IPS DF 6.9 (cell line): ENCODE data around the gene CYP3A4.
"Not testable (repeated sequence)": the region's sequence is repeated elsewhere in the genome, so short reads cannot be mapped to it uniquely, and the experiment has no call there.

Experiments used
- DNase-seq: peaks from one replicate; pipeline ENCODE4 v3.0.0-alpha.2; 2013; ENCODE audit warnings: low read depth, low spot score
- H3K27ac ChIP-seq: one replicate; pipeline ENCODE4 v1.5.1; 2013; ENCODE audit warnings: low read length, control low read depth
- H3K27me3 ChIP-seq: 2 replicates; pipeline ENCODE4 v1.6.1; 2013; ENCODE audit warnings: mild to moderate bottlenecking, low read length; ENCODE audit not compliant: control insufficient read depth, insufficient read depth
- H3K36me3 ChIP-seq: 2 replicates; pipeline ENCODE4 v1.6.1; 2013; ENCODE audit warnings: low read length; ENCODE audit not compliant: control insufficient read depth, insufficient read depth
- H3K4me1 ChIP-seq: 2 replicates; pipeline ENCODE4 v1.6.1; 2013; ENCODE audit warnings: low read length; ENCODE audit not compliant: control insufficient read depth, insufficient read depth
- H3K4me3 ChIP-seq: 2 replicates; pipeline ENCODE4 v1.5.1; 2013; ENCODE audit warnings: mild to moderate bottlenecking, low read length
- H3K9me3 ChIP-seq: 2 replicates; pipeline ENCODE4 v1.6.1; 2013; ENCODE audit warnings: low read length, inconsistent platforms; ENCODE audit not compliant: control insufficient read depth, insufficient read depth
- WGBS: extraction: QIAGEN DNeasy Blood & Tissue Kit; methylation state at CpG from one replicate; pipeline ENCODE4 v1.1.7; 2013; ENCODE audit warnings: mixed read lengths, missing lambda C conversion rate; ENCODE audit not compliant: insufficient read length, insufficient coverage; 5-methylcytosine and 5-hydroxymethylcytosine counted together

Gene CYP3A4

GRCh38 chr7:99723201-99723600 is 60.8 kb downstream of the CYP3A4 start:
- DNase-seq, H3K27me3 ChIP-seq, H3K36me3 ChIP-seq, H3K27ac ChIP-seq, H3K9me3 ChIP-seq, H3K4me3 ChIP-seq, H3K4me1 ChIP-seq: not testable (repeated sequence)
- WGBS = no CpG with 5 or more reads among the region's 6 CpGs

- WGBS = no CpG with 5 or more reads among the region's 5 CpGs
- no peaks in the 10 kb centered on the region for H3K36me3 ChIP-seq
- H3K4me1 ChIP-seq = no peaks in the 10 kb centered on the region; the same call in 1 of the 2 replicates
- no peaks in the 10 kb centered on the region for H3K9me3 ChIP-seq
- no peak overlapping the region for H3K27ac ChIP-seq
- DNase-seq = no peak
- no peak overlapping the region for H3K4me3 ChIP-seq
- H3K27me3 ChIP-seq = no peaks in the 10 kb centered on the region
Observed at GRCh38 chr7:99720800-99721595, 63.0 kb downstream of the CYP3A4 start.

GRCh38 chr7:99719996-99720769 is 63.8 kb downstream of the CYP3A4 start:
- no peaks in the 10 kb centered on the region for H3K36me3 ChIP-seq
- H3K27ac ChIP-seq = no peak overlapping the region
- no peak overlapping the region for H3K4me3 ChIP-seq
- H3K4me1 ChIP-seq = no peaks in the 10 kb centered on the region; the same call in 1 of the 2 replicates
- DNase-seq = no peak
- H3K9me3 ChIP-seq = no peaks in the 10 kb centered on the region
- WGBS = no CpG with 5 or more reads among the region's 4 CpGs
- H3K27me3 ChIP-seq = no peaks in the 10 kb centered on the region

GRCh38 chr7:99713995-99714570 is 69.9 kb downstream of the CYP3A4 start:
- Histone ChIP-seq H3K27ac (no peak overlapping the region), H3K27me3 (no peaks in the 10 kb centered on the region), H3K36me3 (no peaks in the 10 kb centered on the region), H3K4me3 (no peak overlapping the region), H3K9me3 (no peaks in the 10 kb centered on the region), H3K4me1 (no peaks in the 10 kb centered on the region)
- WGBS = 100% methylated on average over 1 of the region's 3 CpGs
- no peak for DNase-seq

- no peaks in the 10 kb centered on the region for H3K4me1 ChIP-seq
- no CpG with 5 or more reads among the region's 2 CpGs for WGBS
Observed at GRCh38 chr7:99709838-99710578, 74.0 kb downstream of the CYP3A4 start.

GRCh38 chr7:99709260-99709659 is 74.7 kb downstream of the CYP3A4 start:
- no peak for DNase-seq
- Histone ChIP-seq H3K27me3 (no peaks in the 10 kb centered on the region), H3K4me3 (no peak overlapping the region), H3K36me3 (no peaks in the 10 kb centered on the region), H3K4me1 (no peaks in the 10 kb centered on the region), H3K27ac (no peak overlapping the region), H3K9me3 (peaks cover 2% of the 10 kb centered on the region; the same call in 1 of the 2 replicates)
- no CpG with 5 or more reads among the region's 2 CpGs for WGBS

More at GRCh38 chr7:99709838-99710578, 74.0 kb downstream of the CYP3A4 start:
- H3K36me3 ChIP-seq = no peaks in the 10 kb centered on the region
- no peak for DNase-seq
- peaks cover 2% of the 10 kb centered on the region; the same call in 1 of the 2 replicates for H3K9me3 ChIP-seq
- no peaks in the 10 kb centered on the region for H3K27me3 ChIP-seq
- no peak overlapping the region for H3K4me3 ChIP-seq
- no peak overlapping the region for H3K27ac ChIP-seq

- peaks cover 2% of the 10 kb centered on the region; the same call in 1 of the 2 replicates for H3K9me3 ChIP-seq
- no CpG with 5 or more reads among the region's 1 CpG for WGBS
- DNase-seq = no peak
Observed at GRCh38 chr7:99707096-99707495, 76.9 kb downstream of the CYP3A4 start.

More at GRCh38 chr7:99707096-99707495, 76.9 kb downstream of the CYP3A4 start:
- no peaks in the 10 kb centered on the region for H3K36me3 ChIP-seq
- H3K4me3 ChIP-seq = no peak overlapping the region
- no peak overlapping the region for H3K27ac ChIP-seq
- no peaks in the 10 kb centered on the region for H3K27me3 ChIP-seq
- no peaks in the 10 kb centered on the region for H3K4me1 ChIP-seq
